Stomach (tissue), 9 donors: Measurements from ENCODE around the gene GNL1. TPM values are rescaled to one million over a fixed set of nuclear protein-coding genes. Genes with fewer than 3 reads are reported as not detected.

Source experiments
- DNase-seq, 2 donors: peaks; one replicate each; pipeline versions ENCODE4 v3.0.0 to v3.0.0-alpha.2; 2013 to 2019
- H3K27ac ChIP-seq, 5 donors: fragments of 200-600 bp in 4 of 5; sonication (generic) in 4 of 5; one replicate each; pipeline ENCODE4 v1.5.1; 2013 to 2019; ENCODE audit warnings: mild to moderate bottlenecking in 1 of 5, moderate library complexity in 1 of 5
- H3K27me3 ChIP-seq, 3 donors: fragments of 200-600 bp; sonication (generic); one replicate each; pipeline ENCODE4 v1.5.1; 2017 to 2019; ENCODE audit warnings: mixed run types in 1 of 3
- H3K36me3 ChIP-seq, 4 donors: fragments of 200-600 bp; sonication (generic); 1 replicate in 3 of 4; 2 replicates in 1 of 4; pipeline ENCODE4 v1.5.1; 2016 to 2019
- H3K4me1 ChIP-seq, 4 donors: fragments of 200-600 bp; sonication (generic); one replicate each; pipeline ENCODE4 v1.5.1; 2016 to 2019
- H3K4me3 ChIP-seq, 4 donors: fragments of 200-600 bp; sonication (generic) in 3 of 4; one replicate each; pipeline ENCODE4 v1.5.1; 2016 to 2019; ENCODE audit warnings: mild to moderate bottlenecking in 1 of 4
- H3K9me3 ChIP-seq, 4 donors: fragments of 200-600 bp; sonication (generic); one replicate each; pipeline ENCODE4 v1.5.1; 2016 to 2019
- CTCF ChIP-seq, 7 experiments: fragments of 450-650 bp in 4 of 7; fragments of 200-600 bp in 3 of 7; sonication (generic) in 3 of 7; IDR thresholded peaks; one replicate each; pipeline ENCODE4 v1.5.1; 2016 to 2019; ENCODE audit warnings: antibody characterized with exemption in 7 of 7, control low read depth in 2 of 7, mild to moderate bottlenecking in 1 of 7
- EP300 ChIP-seq: sonication (generic); formaldehyde crosslinking; IDR thresholded peaks from one replicate; pipeline ENCODE4 v1.6.1; 2017; ENCODE audit warnings: antibody characterized with exemption
- POLR2A ChIP-seq, 4 donors: fragments of 450-650 bp; IDR thresholded peaks; one replicate each; pipeline ENCODE4 v1.6.1; 2016; ENCODE audit warnings: antibody characterized with exemption in 4 of 4, control low read depth in 2 of 4, mild to moderate bottlenecking in 1 of 4, moderate library complexity in 1 of 4
- POLR2AphosphoS5 ChIP-seq, 3 donors: sonication (generic); formaldehyde crosslinking; IDR thresholded peaks; one replicate each; pipeline ENCODE4 v1.6.1; 2016; ENCODE audit warnings: antibody characterized with exemption in 3 of 3
- WGBS, 5 donors: extraction: QIAGEN DNeasy Blood & Tissue Kit in 3 of 5; methylation state at CpG; one replicate each; pipeline versions ENCODE4 v1.1.5 to v1.1.7; 2013 to 2018; 5-methylcytosine and 5-hydroxymethylcytosine counted together
- intact Hi-C: fragments of 100-400 bp; cut with DNase I; formaldehyde crosslinking; loops from one replicate; pipeline ENCODE4 v1.15.1; 2023; ENCODE audit warnings: low total_unique reads
- polyA plus RNA-seq, 3 donors: library from polyadenylated mRNA; stranded (reverse); fragments of 200-250 nt; gene quantifications; one replicate each; pipeline ENCODE4 v1.2.3, GENCODE V29; 2013
- total RNA-seq, 5 donors: library from RNA; depleted of rRNA; stranded (reverse); fragments of >200 nt; gene quantifications; one replicate each; pipeline versions ENCODE4 v1.1.0 to v1.2.3, GENCODE V29; 2014 to 2016
- donor health status: healthy with polysubstance abuse.
- donor health status: Bipolar disorder and iron deficiency.
- donor health status: healthy.

GNL1 gene
- total and polyA plus RNA-seq, 8 donors: 12.7 to 53.3 (median 31.2) TPM

DNA sequence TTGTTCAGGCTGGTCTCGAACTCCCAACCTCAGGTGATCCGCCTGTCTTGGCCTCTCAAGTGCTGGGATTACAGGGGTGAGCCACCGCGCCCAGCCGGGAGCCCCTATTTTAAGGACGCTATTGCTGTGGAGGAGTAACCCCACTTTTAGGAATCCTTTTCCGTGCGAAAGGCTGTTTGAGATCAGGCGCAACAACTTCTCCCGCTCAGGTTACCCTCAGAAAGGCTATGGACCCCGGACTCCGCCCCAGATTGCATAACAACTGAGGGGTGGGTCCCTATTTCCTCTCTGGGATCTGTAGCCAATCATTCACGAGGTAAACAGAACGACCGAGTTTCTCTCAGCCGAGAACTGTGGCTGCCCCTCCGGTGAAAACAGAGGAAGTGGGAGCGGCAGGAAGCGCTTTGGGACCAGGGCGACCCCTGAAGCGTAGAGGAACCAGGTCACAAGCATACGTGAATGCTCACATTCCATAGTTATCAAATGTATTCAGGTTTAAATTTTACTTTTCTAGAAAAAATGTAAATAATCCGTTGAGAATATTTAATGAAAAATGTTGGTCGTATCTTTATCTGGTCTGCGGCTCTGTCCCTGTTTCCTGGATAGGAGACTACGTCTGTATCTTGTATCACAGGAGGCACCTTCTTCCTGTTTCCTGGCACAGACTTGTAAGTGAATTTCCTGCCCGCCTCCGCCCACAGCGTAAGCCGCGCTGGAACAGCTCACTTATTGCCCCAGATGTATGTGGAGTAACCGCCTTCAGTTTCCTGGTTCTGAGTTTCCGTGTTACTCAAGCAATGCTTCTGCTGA lies 40.1 kb downstream of the GNL1 start:
- no peaks in the 10 kb centered on the region for H3K9me3 ChIP-seq
- DNase-seq: peak; percentile 91 to 96
- WGBS, 5 donors: 1 to 4% (median 2%) methylated on average over 24 to 33 of the region's 33 CpGs
- intact Hi-C loops: no loop called here
- no peaks in the 10 kb centered on the region for H3K36me3 ChIP-seq
- no peaks in the 10 kb centered on the region for H3K27me3 ChIP-seq
- TF ChIP-seq CTCF (IDR thresholded peaks at IDR 0.05): no peak
- TF ChIP-seq EP300: peak; percentile 3
- peak; percentile 69 to 85 (median 80) for TF ChIP-seq POLR2AphosphoS5 (IDR thresholded peaks at IDR 0.05)
- TF ChIP-seq POLR2A (IDR thresholded peaks at IDR 0.05): peak in 2 of 4 donors; percentile 25 to 58
- H3K4me1 ChIP-seq: peaks cover 0 to 22% (median 11%) of the 10 kb centered on the region in 4 donors
- peak overlapping the region; percentile 86 to 95 (median 89) for H3K27ac ChIP-seq
- peak overlapping the region; percentile 18 to 46 (median 43) for H3K4me3 ChIP-seq

DNA sequence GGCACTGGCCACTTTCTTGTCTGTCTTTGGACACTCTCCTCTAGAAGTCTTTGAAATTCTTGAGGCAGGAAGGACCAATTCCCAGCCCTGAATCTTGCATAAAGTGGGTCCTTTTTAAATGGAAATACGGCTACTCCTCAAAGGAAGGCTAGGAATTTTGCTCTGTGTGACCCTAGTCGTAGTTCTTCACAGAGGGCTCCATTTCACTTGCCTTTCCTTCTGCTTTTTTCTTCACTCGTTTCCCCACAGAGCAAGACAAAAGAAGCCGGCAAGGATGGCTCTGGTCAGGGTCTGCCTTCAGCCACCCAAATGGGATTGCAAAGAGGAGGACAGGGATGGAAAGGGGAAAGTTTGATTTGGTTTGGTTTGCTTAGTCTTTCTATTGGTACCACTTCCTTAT lies 41.2 kb downstream of the GNL1 start:
- intact Hi-C loops: no loop called here
- Histone ChIP-seq H3K27me3 (no peaks in the 10 kb centered on the region), H3K36me3 (no peaks in the 10 kb centered on the region), H3K27ac (peak overlapping the region; percentile 28 to 95 (median 89)), H3K4me3 (no peak overlapping the region), H3K9me3 (no peaks in the 10 kb centered on the region), H3K4me1 (peaks cover 0 to 23% (median 11%) of the 10 kb centered on the region in 4 donors)
- 31 to 48% (median 47%) methylated on average over 4 of the region's 4 CpGs for WGBS, 5 donors
- TF ChIP-seq POLR2A (IDR thresholded peaks at IDR 0.05) (no peak), POLR2AphosphoS5 (IDR thresholded peaks at IDR 0.05) (no peak), CTCF (IDR thresholded peaks at IDR 0.05) (no peak), EP300 (no peak)
- DNase-seq: no peak

GRCh38 chr6:30513451-30513850 lies 42.8 kb downstream of the GNL1 start:
- Histone ChIP-seq H3K27ac (no peak overlapping the region), H3K4me3 (no peak overlapping the region), H3K9me3 (no peaks in the 10 kb centered on the region), H3K4me1 (peaks cover 0 to 30% (median 11%) of the 10 kb centered on the region in 4 donors), H3K36me3 (no peaks in the 10 kb centered on the region), H3K27me3 (no peaks in the 10 kb centered on the region)
- TF ChIP-seq CTCF (IDR thresholded peaks at IDR 0.05) (no peak), POLR2AphosphoS5 (IDR thresholded peaks at IDR 0.05) (no peak), POLR2A (IDR thresholded peaks at IDR 0.05) (no peak)
- intact Hi-C loops: no loop called here
- 93 to 99% (median 94%) methylated on average over 2 of the region's 2 CpGs for WGBS, 5 donors
- DNase-seq: no peak

- no peaks in the 10 kb centered on the region for H3K27me3 ChIP-seq
- DNase-seq: no peak
- H3K9me3 ChIP-seq: no peaks in the 10 kb centered on the region
- intact Hi-C loops: no loop called here
- 55 to 87% (median 71%) methylated on average over 5 of the region's 5 CpGs for WGBS, 5 donors
- H3K4me3 ChIP-seq: no peak overlapping the region
- no peak for TF ChIP-seq EP300
- no peak for TF ChIP-seq POLR2A (IDR thresholded peaks at IDR 0.05)
- TF ChIP-seq POLR2AphosphoS5 (IDR thresholded peaks at IDR 0.05): no peak
- TF ChIP-seq CTCF (IDR thresholded peaks at IDR 0.05): no peak
- H3K36me3 ChIP-seq: no peaks in the 10 kb centered on the region
- H3K27ac ChIP-seq: no peak overlapping the region
- peaks cover 0 to 22% (median 5%) of the 10 kb centered on the region in 4 donors for H3K4me1 ChIP-seq
Observed at GRCh38 chr6:30511169-30511546, 45.1 kb downstream of the GNL1 start.
